ENCODE results near the gene CASZ1. TPM values are rescaled to one million over a fixed set of nuclear protein-coding genes. Genes with fewer than 3 reads are reported as not detected.
A peak's percentile ranks its signal among the peaks of the same experiment; 100 is the strongest.

Gene CASZ1
- total RNA-seq, 4 donors from 2014 or later, result 140 to 210 (median 169) TPM

GRCh38 chr1:10696977-10697376, 99.5 kb downstream of the CASZ1 start:
- DNase-seq (ENCODE audit: low spot score in 2 of 2), result no peak
- TF ChIP-seq POLR2A (IDR thresholded peaks at IDR 0.05) (no peak), CTCF (IDR thresholded peaks at IDR 0.05) (no peak)
- intact Hi-C loops (cut with DNase I; ENCODE audit: low total_unique reads), result no loop called here
- no peak overlapping the region for H3K4me3 ChIP-seq (ENCODE audit: low read depth, poor library complexity, severe bottlenecking)
- WGBS, 2 donors, result 69 to 77% methylated on average over 7 of the region's 7 CpGs

- no peak for TF ChIP-seq CTCF (IDR thresholded peaks at IDR 0.05)
- no peak for TF ChIP-seq POLR2A (IDR thresholded peaks at IDR 0.05)
- intact Hi-C loops (cut with DNase I; ENCODE audit: low total_unique reads), result no loop called here
- 6 to 8% methylated on average over 23 to 42 of the region's 126 CpGs for WGBS, 2 donors
- peak; percentile 80 to 95 for DNase-seq (ENCODE audit: low spot score in 2 of 2)
- H3K4me3 ChIP-seq (ENCODE audit: low read depth, poor library complexity, severe bottlenecking), result peak overlapping the region; percentile 29
Measured at GRCh38 chr1:10694633-10695627, 101.5 kb downstream of the CASZ1 start.

GRCh38 chr1:10694274-10694632, 102.2 kb downstream of the CASZ1 start:
- DNase-seq (ENCODE audit: low spot score in 2 of 2), result no peak
- TF ChIP-seq CTCF (IDR thresholded peaks at IDR 0.05), result no peak
- TF ChIP-seq POLR2A (IDR thresholded peaks at IDR 0.05), result no peak
- H3K4me3 ChIP-seq (ENCODE audit: low read depth, poor library complexity, severe bottlenecking), result no peak overlapping the region
- WGBS, 2 donors, result 0 to 3% methylated on average over 23 to 25 of the region's 46 CpGs
- intact Hi-C loops (cut with DNase I; ENCODE audit: low total_unique reads), result no loop called here

- peak overlapping the region; percentile 56 for H3K4me3 ChIP-seq (ENCODE audit: low read depth, poor library complexity, severe bottlenecking)
- intact Hi-C loops (cut with DNase I; ENCODE audit: low total_unique reads), result no loop called here
- TF ChIP-seq POLR2A (IDR thresholded peaks at IDR 0.05), result no peak
- DNase-seq (ENCODE audit: low spot score in 2 of 2), result no peak
- 1% methylated on average over 31 to 61 of the region's 79 CpGs for WGBS, 2 donors
Measured at GRCh38 chr1:10693497-10694273, 102.8 kb downstream of the CASZ1 start.

GRCh38 chr1:10693152-10693496, 103.3 kb downstream of the CASZ1 start:
- no peak for TF ChIP-seq CTCF (IDR thresholded peaks at IDR 0.05)
- TF ChIP-seq POLR2A (IDR thresholded peaks at IDR 0.05), result no peak
- peak overlapping the region; percentile 56 for H3K4me3 ChIP-seq (ENCODE audit: low read depth, poor library complexity, severe bottlenecking)
- DNase-seq (ENCODE audit: low spot score in 2 of 2), result no peak
- intact Hi-C loops (cut with DNase I; ENCODE audit: low total_unique reads), result no loop called here
- 56 to 66% methylated on average over 6 of the region's 6 CpGs for WGBS, 2 donors

GRCh38 chr1:10692401-10693021, 103.9 kb downstream of the CASZ1 start:
- intact Hi-C loops (cut with DNase I; ENCODE audit: low total_unique reads), result no loop called here
- 50 to 69% methylated on average over 10 to 13 of the region's 13 CpGs for WGBS, 2 donors
- no peak overlapping the region for H3K4me3 ChIP-seq (ENCODE audit: low read depth, poor library complexity, severe bottlenecking)
- peak in 1 of 2 donors; percentile 89 for DNase-seq (ENCODE audit: low spot score in 2 of 2)
- TF ChIP-seq POLR2A (IDR thresholded peaks at IDR 0.05) (no peak), CTCF (IDR thresholded peaks at IDR 0.05) (no peak)

Data from lower leg skin (tissue), 4 donors.